ENCODE data around the gene VCL. TPM values are rescaled to one million over a fixed set of nuclear protein-coding genes. Genes with fewer than 3 reads are reported as not detected.
A peak's percentile ranks its signal among the peaks of the same experiment; 100 is the strongest.

Gene VCL
- total RNA-seq, 1 donor from 2014 or later, result 74.6 TPM

DNA sequence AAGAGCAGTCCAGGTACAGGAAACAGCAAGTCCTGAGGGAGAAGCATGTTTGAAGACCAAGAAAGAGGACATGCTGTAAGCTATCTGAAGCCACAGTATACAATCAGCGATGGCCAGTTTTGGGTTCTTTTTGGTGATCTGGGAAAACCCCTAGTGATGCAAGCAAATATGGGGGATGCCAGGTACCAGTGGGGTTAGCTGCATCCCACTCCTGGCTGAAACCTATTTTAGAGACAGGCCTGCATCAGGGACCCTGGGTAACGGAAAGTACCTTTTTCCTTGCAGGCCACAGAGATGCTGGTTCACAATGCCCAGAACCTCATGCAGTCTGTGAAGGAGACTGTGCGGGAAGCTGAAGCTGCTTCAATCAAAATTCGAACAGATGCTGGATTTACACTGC lies 119.8 kb downstream of the VCL start:
- intact Hi-C loops (cut with DNase I), result no loop called here
- TF ChIP-seq, protein P1, sequence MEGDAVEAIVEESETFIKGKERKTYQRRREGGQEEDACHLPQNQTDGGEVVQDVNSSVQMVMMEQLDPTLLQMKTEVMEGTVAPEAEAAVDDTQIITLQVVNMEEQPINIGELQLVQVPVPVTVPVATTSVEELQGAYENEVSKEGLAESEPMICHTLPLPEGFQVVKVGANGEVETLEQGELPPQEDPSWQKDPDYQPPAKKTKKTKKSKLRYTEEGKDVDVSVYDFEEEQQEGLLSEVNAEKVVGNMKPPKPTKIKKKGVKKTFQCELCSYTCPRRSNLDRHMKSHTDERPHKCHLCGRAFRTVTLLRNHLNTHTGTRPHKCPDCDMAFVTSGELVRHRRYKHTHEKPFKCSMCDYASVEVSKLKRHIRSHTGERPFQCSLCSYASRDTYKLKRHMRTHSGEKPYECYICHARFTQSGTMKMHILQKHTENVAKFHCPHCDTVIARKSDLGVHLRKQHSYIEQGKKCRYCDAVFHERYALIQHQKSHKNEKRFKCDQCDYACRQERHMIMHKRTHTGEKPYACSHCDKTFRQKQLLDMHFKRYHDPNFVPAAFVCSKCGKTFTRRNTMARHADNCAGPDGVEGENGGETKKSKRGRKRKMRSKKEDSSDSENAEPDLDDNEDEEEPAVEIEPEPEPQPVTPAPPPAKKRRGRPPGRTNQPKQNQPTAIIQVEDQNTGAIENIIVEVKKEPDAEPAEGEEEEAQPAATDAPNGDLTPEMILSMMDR (IDR thresholded peaks at IDR 0.05), result no peak
- TF ChIP-seq POLR2AphosphoS5 (IDR thresholded peaks at IDR 0.05; ENCODE audit: insufficient read depth in 1 of 2, low read depth in 1 of 2) (no peak), POLR2A (IDR thresholded peaks at IDR 0.05) (no peak)
- peaks cover 0 to 59% of the 10 kb centered on the region in 2 donors for H3K36me3 ChIP-seq
- H3K9me3 ChIP-seq, result no peaks in the 10 kb centered on the region
- H3K4me1 ChIP-seq, result peaks cover 9% of the 10 kb centered on the region
- no peak overlapping the region for H3K4me3 ChIP-seq
- no peak overlapping the region for H3K27ac ChIP-seq
- H3K27me3 ChIP-seq, result no peaks in the 10 kb centered on the region
- DNase-seq (ENCODE audit: extremely low spot score in 2 of 2), result no peak

DNA sequence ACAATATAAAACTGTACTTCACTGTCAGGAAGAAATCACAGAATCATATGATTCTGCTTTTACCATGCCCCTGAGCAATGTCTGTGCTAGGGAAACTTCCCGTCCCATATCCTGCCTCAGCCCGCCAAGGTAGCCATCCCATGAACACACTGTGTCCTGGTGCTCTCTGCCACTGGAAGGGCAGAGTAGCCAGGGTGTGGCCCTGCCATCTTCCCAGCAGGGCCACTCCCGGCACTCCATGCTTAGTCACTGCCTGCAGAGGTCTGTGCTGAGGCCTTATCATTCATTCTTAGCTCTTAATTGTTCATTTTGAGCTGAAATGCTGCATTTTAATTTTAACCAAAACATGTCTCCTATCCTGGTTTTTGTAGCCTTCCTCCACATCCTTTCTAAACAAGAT lies 120.9 kb downstream of the VCL start:
- Histone ChIP-seq H3K36me3 (peaks cover 0 to 67% of the 10 kb centered on the region in 2 donors), H3K4me3 (no peak overlapping the region), H3K4me1 (peaks cover 9% of the 10 kb centered on the region), H3K27me3 (no peaks in the 10 kb centered on the region), H3K9me3 (no peaks in the 10 kb centered on the region), H3K27ac (no peak overlapping the region)
- TF ChIP-seq POLR2AphosphoS5 (IDR thresholded peaks at IDR 0.05; ENCODE audit: insufficient read depth in 1 of 2, low read depth in 1 of 2), result peak in 1 of 2 donors; percentile 15
- TF ChIP-seq POLR2A (IDR thresholded peaks at IDR 0.05), result no peak
- TF ChIP-seq, protein P1 (IDR thresholded peaks at IDR 0.05), result no peak
- DNase-seq (ENCODE audit: extremely low spot score in 2 of 2), result no peak
- intact Hi-C loops (cut with DNase I), result no loop called here

DNA sequence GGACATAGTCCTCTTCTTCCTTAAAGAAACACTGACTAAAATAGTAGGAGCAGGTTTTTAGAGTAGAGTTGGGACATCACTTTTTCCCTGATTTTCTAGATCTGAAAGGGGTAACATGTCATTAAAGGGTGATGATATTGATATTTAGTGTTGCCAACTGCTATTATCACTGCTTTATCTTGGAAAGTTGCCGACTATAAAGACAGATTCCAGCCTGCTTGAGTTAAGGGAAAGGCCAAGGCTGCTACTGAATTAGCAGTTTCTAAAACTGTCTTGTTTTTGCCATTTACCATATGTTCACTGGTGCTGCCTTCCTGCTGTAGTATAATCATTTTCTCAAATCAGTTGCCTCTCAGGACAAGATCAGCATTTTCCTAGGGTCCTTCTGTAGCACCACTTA lies 123.0 kb downstream of the VCL start:
- intact Hi-C loops (cut with DNase I), result no loop called here
- H3K36me3 ChIP-seq, result peaks cover 0 to 67% of the 10 kb centered on the region in 2 donors

DNA sequence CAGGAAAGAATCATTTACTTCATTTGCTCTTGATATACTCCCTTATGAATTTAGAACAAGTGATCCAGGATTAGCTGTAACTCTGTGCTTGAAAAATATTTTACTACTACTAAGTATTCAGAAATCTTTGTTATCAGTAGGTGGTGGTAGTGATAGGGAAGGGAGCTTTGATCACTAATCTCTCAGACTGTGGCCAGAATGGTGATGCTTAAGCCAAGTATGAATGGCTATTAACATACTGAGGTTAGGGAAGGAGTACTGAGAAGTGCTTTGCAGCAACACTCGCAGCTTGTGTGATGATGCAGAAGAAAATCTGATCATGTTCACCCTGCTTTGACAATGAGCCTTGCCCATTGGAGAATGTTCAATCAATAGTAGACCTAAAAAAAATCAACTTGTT lies 123.5 kb downstream of the VCL start:
- Histone ChIP-seq H3K4me3 (no peak overlapping the region), H3K4me1 (peaks cover 9% of the 10 kb centered on the region), H3K27me3 (no peaks in the 10 kb centered on the region), H3K36me3 (peaks cover 0 to 67% of the 10 kb centered on the region in 2 donors), H3K9me3 (no peaks in the 10 kb centered on the region), H3K27ac (no peak overlapping the region)
- TF ChIP-seq, protein P1 (IDR thresholded peaks at IDR 0.05), result no peak
- no peak for TF ChIP-seq POLR2AphosphoS5 (IDR thresholded peaks at IDR 0.05; ENCODE audit: insufficient read depth in 1 of 2, low read depth in 1 of 2)
- no peak for TF ChIP-seq POLR2A (IDR thresholded peaks at IDR 0.05)
- DNase-seq (ENCODE audit: extremely low spot score in 2 of 2), result no peak
- intact Hi-C loops (cut with DNase I), result no loop called here

More for the DNA sequence above, 123.0 kb downstream of the VCL start:
- Histone ChIP-seq H3K27me3 (no peaks in the 10 kb centered on the region), H3K9me3 (no peaks in the 10 kb centered on the region), H3K27ac (no peak overlapping the region), H3K4me3 (no peak overlapping the region), H3K4me1 (peaks cover 9% of the 10 kb centered on the region)
- no peak for TF ChIP-seq POLR2AphosphoS5 (IDR thresholded peaks at IDR 0.05; ENCODE audit: insufficient read depth in 1 of 2, low read depth in 1 of 2)
- TF ChIP-seq, protein P1 (IDR thresholded peaks at IDR 0.05), result no peak
- no peak for TF ChIP-seq POLR2A (IDR thresholded peaks at IDR 0.05)
- DNase-seq (ENCODE audit: extremely low spot score in 2 of 2), result no peak

DNA sequence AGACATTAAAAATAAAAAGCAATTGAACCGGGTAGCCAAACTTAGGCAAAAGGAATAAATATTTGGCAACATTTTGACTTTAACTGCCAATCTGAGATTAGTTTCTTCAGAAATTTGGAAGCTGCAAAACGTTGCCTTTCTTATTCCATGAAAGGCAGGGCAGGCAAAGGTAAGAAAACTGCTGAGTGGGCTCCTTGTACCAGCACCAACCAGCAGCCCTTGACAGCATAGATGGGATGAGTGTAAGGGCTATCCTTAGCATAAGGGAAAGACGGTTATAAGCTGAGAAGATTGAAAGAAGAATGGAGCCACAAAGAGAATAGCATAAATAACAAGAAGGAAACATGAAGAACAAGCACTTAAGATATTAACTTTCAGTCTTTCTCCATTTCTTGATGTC lies 124.1 kb downstream of the VCL start:
- H3K4me1 ChIP-seq, result peaks cover 9% of the 10 kb centered on the region
- no peak for DNase-seq (ENCODE audit: extremely low spot score in 2 of 2)
- intact Hi-C loops (cut with DNase I), result no loop called here
- no peak for TF ChIP-seq POLR2A (IDR thresholded peaks at IDR 0.05)
- TF ChIP-seq POLR2AphosphoS5 (IDR thresholded peaks at IDR 0.05; ENCODE audit: insufficient read depth in 1 of 2, low read depth in 1 of 2), result no peak
- TF ChIP-seq, protein P1 (IDR thresholded peaks at IDR 0.05), result no peak
- H3K9me3 ChIP-seq, result no peaks in the 10 kb centered on the region
- H3K27ac ChIP-seq, result no peak overlapping the region
- no peak overlapping the region for H3K4me3 ChIP-seq
- H3K27me3 ChIP-seq, result no peaks in the 10 kb centered on the region
- peaks cover 0 to 68% of the 10 kb centered on the region in 2 donors for H3K36me3 ChIP-seq

All from vagina (tissue), 2 donors.